ENCODE results near the gene C10orf120.

Gene C10orf120

GRCh38 chr10:122699796-122700455 lies at the start of gene C10orf120:
C10orf120 (minus strand) TSS chr10:122699846; CDS start chr10:122699790, 56 bp downstream.
- DNase-seq = no peak

- no peak for DNase-seq
These were observed 48.9 kb upstream of the C10orf120 start for GRCh38 chr10:122748496-122748895.

GRCh38 chr10:122746408-122746807 lies 46.8 kb upstream of the C10orf120 start:
- no peak for DNase-seq

- no peak for DNase-seq
These were observed 44.6 kb upstream of the C10orf120 start for GRCh38 chr10:122744257-122744656.

GRCh38 chr10:122740640-122741039 lies 41.0 kb upstream of the C10orf120 start:
- no peak for DNase-seq

- DNase-seq = no peak
These were observed 38.4 kb upstream of the C10orf120 start for GRCh38 chr10:122738031-122738430.

- no peak for DNase-seq
These were observed 34.5 kb upstream of the C10orf120 start for GRCh38 chr10:122733931-122734665.

- DNase-seq = no peak
These were observed 33.8 kb upstream of the C10orf120 start for GRCh38 chr10:122733443-122733842.

GRCh38 chr10:122730238-122730637 lies 30.6 kb upstream of the C10orf120 start:
- no peak for DNase-seq

GRCh38 chr10:122729126-122729525 lies 29.5 kb upstream of the C10orf120 start:
- no peak for DNase-seq

- DNase-seq = no peak
These were observed 27.8 kb upstream of the C10orf120 start for GRCh38 chr10:122727426-122727825.

GRCh38 chr10:122725768-122726167 lies 26.1 kb upstream of the C10orf120 start:
- DNase-seq = no peak

GRCh38 chr10:122725006-122725405 lies 25.4 kb upstream of the C10orf120 start:
- no peak for DNase-seq

GRCh38 chr10:122721111-122721510 lies 21.5 kb upstream of the C10orf120 start:
- no peak for DNase-seq

GRCh38 chr10:122716025-122716424 lies 16.4 kb upstream of the C10orf120 start:
- no peak for DNase-seq

GRCh38 chr10:122715576-122715975 lies 15.9 kb upstream of the C10orf120 start:
- DNase-seq = no peak

- no peak for DNase-seq
These were observed 13.6 kb upstream of the C10orf120 start for GRCh38 chr10:122713091-122713885.

GRCh38 chr10:122710576-122710975 lies 10.9 kb upstream of the C10orf120 start:
- DNase-seq = no peak

- no peak for DNase-seq
These were observed 10.3 kb upstream of the C10orf120 start for GRCh38 chr10:122709971-122710370.

GRCh38 chr10:122707535-122707934 lies 7.9 kb upstream of the C10orf120 start:
- no peak for DNase-seq

GRCh38 chr10:122706947-122707346 lies 7.3 kb upstream of the C10orf120 start:
- DNase-seq = no peak

GRCh38 chr10:122706467-122706866 lies 6.8 kb upstream of the C10orf120 start:
- no peak for DNase-seq
